Measurements from ENCODE around the gene DSCAM.

- TF ChIP-seq CEBPB (IDR thresholded peaks at IDR 0.05; ENCODE audit: borderline replicate concordance in 1 of 2, low read depth in 2 of 2, low read length in 2 of 2) (no peak), POLR2AphosphoS5 (IDR thresholded peaks at IDR 0.05; ENCODE audit: low read length) (no peak)
- TF ChIP-seq, protein P1, sequence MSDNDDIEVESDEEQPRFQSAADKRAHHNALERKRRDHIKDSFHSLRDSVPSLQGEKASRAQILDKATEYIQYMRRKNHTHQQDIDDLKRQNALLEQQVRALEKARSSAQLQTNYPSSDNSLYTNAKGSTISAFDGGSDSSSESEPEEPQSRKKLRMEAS (IDR thresholded peaks at IDR 0.05; ENCODE audit: low read depth, low read length): no peak
Observed at GRCh38 chr21:40054403-40054802, 792.6 kb downstream of the DSCAM start.

Measured in GM12878 (cell line).